GM18870 (cell line): ENCODE measurements around the gene MRPL55.

Experiments used
- ATAC-seq: cut with Tn5 transposase; IDR thresholded peaks from one replicate; pipeline ENCODE4 v1.9.1; 2021; ENCODE audit warnings: moderate library complexity; ENCODE audit not compliant: unreplicated experiment

Gene MRPL55

GRCh38 chr1:228088586-228089498 lies 20.3 kb downstream of the MRPL55 start:
- ATAC-seq = no peak

GRCh38 chr1:228087771-228088251 lies 21.3 kb downstream of the MRPL55 start:
- ATAC-seq = no peak

DNA sequence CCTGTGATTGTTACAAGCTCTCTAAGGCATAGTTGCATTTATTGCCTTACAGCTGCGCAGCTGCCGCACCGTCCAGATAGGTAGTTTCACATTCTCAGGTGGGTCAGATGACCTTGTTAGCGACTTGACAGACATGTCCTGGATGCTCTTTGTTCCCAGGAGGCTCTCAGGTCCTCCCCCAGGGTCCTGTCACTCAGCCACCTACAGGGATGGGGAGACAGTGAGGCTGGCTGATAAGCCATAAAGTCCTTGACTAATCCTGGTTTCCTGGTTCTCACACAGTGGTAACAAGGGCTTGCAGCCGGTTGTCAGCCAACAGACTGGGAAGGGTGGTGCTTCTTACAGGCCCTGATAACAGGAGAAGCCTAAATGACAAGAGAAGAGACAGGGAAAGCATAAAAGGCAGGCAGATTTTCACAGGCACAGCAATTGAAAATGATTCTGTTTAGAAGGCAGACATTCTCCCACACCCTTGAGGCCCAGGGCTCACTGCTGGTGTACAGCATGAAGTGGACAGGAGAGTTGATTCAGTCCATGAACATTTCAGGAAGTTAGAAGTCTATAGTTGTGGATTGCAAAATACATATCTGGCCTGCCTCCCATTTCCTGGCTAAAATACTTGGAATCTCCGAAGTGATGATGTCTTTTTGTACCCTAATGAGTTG lies 23.7 kb downstream of the MRPL55 start:
- no peak for ATAC-seq

GRCh38 chr1:228084797-228085196 lies 24.3 kb downstream of the MRPL55 start:
- ATAC-seq = no peak

DNA sequence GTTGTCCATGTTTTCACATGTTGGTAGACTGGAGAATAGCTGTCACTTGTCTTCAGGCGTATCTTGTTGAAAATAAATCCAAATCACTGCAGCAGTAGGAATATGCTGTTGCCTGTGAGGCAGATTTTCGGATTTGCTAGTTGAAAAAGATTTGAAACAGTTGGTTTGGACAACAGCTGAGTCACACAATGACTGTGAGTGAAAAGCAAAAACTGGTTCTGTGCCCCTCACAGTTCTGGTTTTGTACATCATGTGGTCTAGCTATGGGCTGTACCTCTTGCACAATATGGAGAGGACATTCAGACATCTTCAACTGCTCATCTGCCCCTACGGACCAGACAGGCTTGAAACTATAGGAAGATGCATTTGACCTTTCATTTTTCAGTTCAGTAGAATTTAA lies 24.8 kb downstream of the MRPL55 start:
- no peak for ATAC-seq

- ATAC-seq = no peak
Observed at GRCh38 chr1:228083871-228084278, 25.2 kb downstream of the MRPL55 start.

GRCh38 chr1:228082918-228083870 lies 25.9 kb downstream of the MRPL55 start:
- ATAC-seq = no peak

GRCh38 chr1:228082214-228082917 lies 26.7 kb downstream of the MRPL55 start, which contains the start of gene ARF1:
Gene ARF1, plus strand, starts transcription at chr1:228082708. Its CDS starts 14,407 bp downstream, at chr1:228097115.
- peak; percentile 60 for ATAC-seq

- peak; percentile 23 for ATAC-seq
Observed at GRCh38 chr1:228081578-228082213, 27.4 kb downstream of the MRPL55 start.

DNA sequence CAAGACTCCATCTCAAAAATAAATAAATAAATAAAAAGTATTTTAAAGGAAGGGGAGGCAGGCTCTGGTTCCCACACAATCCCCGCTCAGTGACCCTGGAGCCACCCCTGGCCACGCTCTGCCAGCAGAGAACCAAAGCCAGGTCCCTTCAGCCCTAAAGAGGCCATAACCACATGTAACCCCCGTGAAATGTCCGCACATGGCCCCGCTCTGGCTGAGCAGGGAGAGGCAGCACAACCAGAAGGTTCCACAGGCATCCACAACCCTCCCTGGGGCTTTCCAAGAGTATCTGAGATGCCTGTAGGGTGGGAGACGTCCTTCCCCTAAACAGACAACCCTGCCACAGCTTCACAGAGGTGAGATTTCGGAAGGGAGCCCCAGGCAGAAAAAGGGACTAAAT lies 28.0 kb downstream of the MRPL55 start:
- no peak for ATAC-seq

DNA sequence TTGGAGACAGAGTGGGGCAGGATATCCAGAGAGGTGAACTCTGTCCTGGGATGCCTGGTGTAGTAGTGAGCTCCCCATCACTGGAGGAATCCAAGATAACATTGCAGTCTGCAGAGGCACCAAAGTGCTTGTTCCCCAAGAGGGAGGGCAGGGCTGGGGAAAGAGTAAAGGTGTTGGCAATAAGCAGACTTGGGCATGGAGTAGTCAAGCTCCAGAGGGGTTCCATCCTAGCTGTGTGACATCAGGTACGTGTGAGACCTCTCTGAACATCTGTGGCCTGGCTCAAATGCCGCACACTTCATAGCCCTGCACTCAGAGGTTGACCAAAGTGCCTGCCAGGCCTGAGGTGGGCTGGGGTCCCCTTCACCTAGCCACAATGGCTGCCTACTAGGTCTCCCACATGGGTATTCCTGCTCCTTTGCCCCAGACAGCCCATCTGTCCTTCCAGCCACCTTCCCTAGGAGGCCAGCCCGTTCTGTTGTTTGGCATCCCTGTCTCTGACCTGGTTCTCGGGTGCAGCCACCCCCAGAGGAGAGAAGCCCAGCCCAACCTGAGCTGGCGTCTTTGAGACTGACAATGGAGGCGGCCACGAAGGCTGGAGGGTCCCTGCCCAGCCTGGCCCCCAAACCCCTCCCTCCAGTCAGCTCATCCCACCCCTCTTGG lies 29.4 kb downstream of the MRPL55 start:
- no peak for ATAC-seq

- ATAC-seq = no peak
Observed at GRCh38 chr1:228079013-228079412, 30.1 kb downstream of the MRPL55 start.

- no peak for ATAC-seq
Observed at GRCh38 chr1:228077565-228078330, 31.4 kb downstream of the MRPL55 start.

DNA sequence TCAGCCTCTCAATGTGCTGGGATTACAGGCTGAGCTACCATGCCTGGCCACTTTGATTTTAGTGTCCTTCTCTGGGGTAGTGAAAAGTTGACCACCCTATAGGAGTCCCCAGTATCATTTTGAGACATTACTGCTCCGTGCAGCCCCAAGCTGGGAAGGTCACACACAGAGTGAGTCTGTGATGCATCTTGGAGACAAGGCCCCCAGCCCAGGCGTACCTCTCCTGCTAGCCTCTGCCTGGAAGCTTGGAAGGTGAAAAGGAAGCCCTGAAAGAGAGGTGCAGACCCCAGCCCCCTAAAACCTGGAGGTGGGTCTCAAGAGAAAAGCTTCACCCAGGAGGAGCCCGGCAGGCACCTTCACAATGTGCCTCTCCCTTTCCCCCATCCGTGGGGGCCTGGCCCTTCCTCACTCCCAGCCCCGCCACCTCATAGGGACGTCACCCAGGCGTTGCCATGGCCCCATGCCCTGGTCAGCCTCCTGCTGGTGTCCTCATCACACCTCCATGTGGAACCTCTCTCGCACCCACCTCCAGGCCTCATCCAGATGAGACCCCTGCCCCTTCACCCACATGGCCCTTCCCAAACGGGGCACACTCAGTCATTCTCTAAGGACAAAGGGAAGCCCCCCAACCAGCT lies 32.2 kb downstream of the MRPL55 start:
- ATAC-seq = no peak

GRCh38 chr1:228075801-228076271 lies 33.3 kb downstream of the MRPL55 start:
- ATAC-seq = no peak

- no peak for ATAC-seq
Observed at GRCh38 chr1:228074954-228075730, 34.0 kb downstream of the MRPL55 start.
